GM12878 (cell line): ENCODE data around the gene RNU2-1. TPM values are rescaled to one million over a fixed set of nuclear protein-coding genes. Genes with fewer than 3 reads are reported as not detected.

Experiments
- ATAC-seq: fragments of 200-7000 bp; cut with Tn5 transposase; 3 replicates; pipeline ENCODE4 v1.9.1; 2020; ENCODE audit warnings: mild to moderate bottlenecking, moderate library complexity
- BruUV-seq: library from RNA; stranded (reverse); fragments of 400-500 nt; replicated peaks from 2 replicates; lab custom pipeline; 2021; lab: Mats Ljungman, UMichigan
- CTCF ChIA-PET: fragments of 300-600 bp; sonication (Branson Sonifier 250); formaldehyde crosslinking; extraction: SDS; loops from one replicate; lab custom pipeline; 2021; ENCODE audit warnings: inconsistent platforms; lab: Yijun Ruan, JAX
- POLR2A ChIA-PET: fragments of 350-600 bp; formaldehyde crosslinking; extraction: SDS; loops from one replicate; lab custom pipeline; 2021; ENCODE audit warnings: inconsistent platforms; lab: Charles Lee
- RAD21 ChIA-PET: fragments of 300-600 bp; sonication (Branson Sonifier 250); formaldehyde crosslinking; loops from one replicate; lab custom pipeline; 2023; ENCODE audit warnings: antibody characterized with exemption; ENCODE audit not compliant: unreplicated experiment; lab: Charles Lee
- SMC1A ChIA-PET: fragments of 300-600 bp; sonication (Branson Sonifier 250); formaldehyde crosslinking; loops from one replicate; lab custom pipeline; 2023; ENCODE audit not compliant: unreplicated experiment, uncharacterized antibody; lab: Charles Lee
- DNase-seq: peaks from one replicate; pipeline ENCODE4 v3.0.0-alpha.2; 2011; ENCODE audit warnings: low read depth, low spot score
- FAIRE-seq: peaks from 3 replicates; lab custom pipeline; 2011; peaks lifted over from hg19 to GRCh38; lab: Jason Lieb, UNC
- H2AFZ ChIP-seq: 2 replicates; pipeline ENCODE4 v1.6.0; 2011; ENCODE audit warnings: low read depth, low read length, control low read depth; ENCODE audit not compliant: control insufficient read depth
- H3K27ac ChIP-seq: 2 replicates; pipeline ENCODE4 v1.5.1; 2011; ENCODE audit warnings: control low read depth; ENCODE audit not compliant: control insufficient read depth, insufficient read depth
- H3K27me3 ChIP-seq, 2 experiments: replicated peaks in 1 of 2; 2 replicates each; pipeline versions ENCODE4 v1.6.0 to v1.6.1; 2011; ENCODE audit warnings: low read length in 1 of 2; ENCODE audit not compliant: control insufficient read depth in 2 of 2, insufficient read depth in 2 of 2
- H3K36me3 ChIP-seq, 2 experiments: 2 replicates each; pipeline ENCODE4 v1.5.1; 2011; ENCODE audit warnings: low read length in 1 of 2; ENCODE audit not compliant: control insufficient read depth in 2 of 2, insufficient read depth in 2 of 2
- H3K4me1 ChIP-seq: 2 replicates; pipeline ENCODE4 v1.6.1; 2011; ENCODE audit warnings: mild to moderate bottlenecking, low read length, moderate library complexity, mixed read lengths; ENCODE audit not compliant: control insufficient read depth, insufficient read depth
- H3K4me2 ChIP-seq: 2 replicates; pipeline ENCODE4 v1.6.0; 2011; ENCODE audit warnings: control low read depth; ENCODE audit not compliant: control insufficient read depth, insufficient read depth
- H3K4me3 ChIP-seq: fragments of 200-600 bp; sonication (generic); 2 replicates; pipeline ENCODE4 v1.5.1; 2016
- H3K79me2 ChIP-seq: 2 replicates; pipeline ENCODE4 v1.6.0; 2011; ENCODE audit warnings: low read length; ENCODE audit not compliant: control insufficient read depth, insufficient read depth
- H3K9ac ChIP-seq: 2 replicates; pipeline ENCODE4 v1.8.0; 2011; ENCODE audit warnings: low read length, control low read depth, mixed read lengths; ENCODE audit not compliant: control insufficient read depth, insufficient read depth
- H3K9me3 ChIP-seq: replicated peaks from 3 replicates; pipeline ENCODE4 v1.5.1; 2011; ENCODE audit warnings: mild to moderate bottlenecking, low read length; ENCODE audit not compliant: control insufficient read depth, insufficient read depth
- H4K20me1 ChIP-seq: 2 replicates; pipeline ENCODE4 v1.6.0; 2011; ENCODE audit not compliant: control insufficient read depth, insufficient read depth
- BCL3 ChIP-seq: IDR thresholded peaks from 2 replicates; pipeline ENCODE4 v1.6.1; 2011; ENCODE audit warnings: borderline replicate concordance, low read depth, mild to moderate bottlenecking, moderate library complexity, low read length; ENCODE audit not compliant: insufficient read depth, poor library complexity, severe bottlenecking
- CHD4 ChIP-seq: fragments of 200-600 bp; sonication (generic); IDR thresholded peaks from 2 replicates; pipeline ENCODE4 v1.6.1; 2016; ENCODE audit warnings: mild to moderate bottlenecking
- DPF2 ChIP-seq: fragments of 450-650 bp; IDR thresholded peaks from 2 replicates; pipeline ENCODE4 v1.6.1; 2017; ENCODE audit warnings: mild to moderate bottlenecking
- EED ChIP-seq: sonication (generic); IDR thresholded peaks from 2 replicates; pipeline ENCODE4 v1.6.1; 2016; ENCODE audit warnings: antibody characterized with exemption, low read depth
- HDAC6 ChIP-seq: fragments of 200-600 bp; sonication (generic); IDR thresholded peaks from one replicate; pipeline ENCODE4 v1.8.0; 2017; ENCODE audit warnings: antibody characterized with exemption; ENCODE audit not compliant: unreplicated experiment
- JUND ChIP-seq: IDR thresholded peaks from 2 replicates; pipeline ENCODE4 v1.6.1; 2012; ENCODE audit warnings: low read depth, mild to moderate bottlenecking, low read length, improper control_type of control experiment, moderate library complexity
- LARP7 ChIP-seq: fragments of 450-650 bp; IDR thresholded peaks from 2 replicates; pipeline ENCODE4 v1.6.1; 2017; ENCODE audit warnings: mild to moderate bottlenecking
- MEF2A ChIP-seq: IDR thresholded peaks from 2 replicates; pipeline ENCODE4 v1.6.1; 2011; ENCODE audit warnings: low read depth, mild to moderate bottlenecking, low read length, moderate library complexity; ENCODE audit not compliant: insufficient read depth
- MEF2B ChIP-seq: fragments of 450-650 bp; IDR thresholded peaks from 2 replicates; pipeline ENCODE4 v1.6.1; 2018; ENCODE audit warnings: mild to moderate bottlenecking, moderate library complexity; ENCODE audit not compliant: partially characterized antibody, poor library complexity, severe bottlenecking
- PRDM15 ChIP-seq: fragments of 450-650 bp; formaldehyde crosslinking; IDR thresholded peaks from 2 replicates; pipeline ENCODE4 v1.4.0; 2020; ENCODE audit warnings: mild to moderate bottlenecking, moderate library complexity
- RB1 ChIP-seq: fragments of 450-650 bp; formaldehyde crosslinking; IDR thresholded peaks from 2 replicates; pipeline ENCODE4 v1.6.1; 2017; ENCODE audit warnings: mild to moderate bottlenecking, borderline replicate concordance
- RFX5 ChIP-seq: IDR thresholded peaks from 2 replicates; pipeline ENCODE4 v1.6.1; 2011; ENCODE audit warnings: low read depth, low read length, improper control_type of control experiment
- SMC3 ChIP-seq: IDR thresholded peaks from 2 replicates; pipeline ENCODE4 v1.6.1; 2011; ENCODE audit warnings: low read length, improper control_type of control experiment, borderline replicate concordance
- STAT1 ChIP-seq: fragments of 450-650 bp; conservative IDR thresholded peaks from 2 replicates; pipeline ENCODE4 v1.6.1; 2014; ENCODE audit warnings: antibody characterized with exemption, mild to moderate bottlenecking
- SUPT20H ChIP-seq: IDR thresholded peaks from 2 replicates; pipeline ENCODE4 v1.6.1; 2011; ENCODE audit warnings: low read depth, mild to moderate bottlenecking, low read length, moderate library complexity, borderline replicate concordance; ENCODE audit not compliant: control insufficient read depth
- WGBS: methylation state at CpG from one replicate; pipeline ENCODE4 v1.1.6; 2016; ENCODE audit warnings: low lambda C conversion rate; ENCODE audit not compliant: insufficient replicate concordance, insufficient coverage; ENCODE audit errors: missing lambda C conversion rate; 5-methylcytosine and 5-hydroxymethylcytosine counted together
- in situ Hi-C: fragments of 300-500 bp; cut with MboI; formaldehyde crosslinking; loops from 9 replicates; pipeline ENCODE4 v1.14.3; 2018; ENCODE audit warnings: mixed read lengths
- intact Hi-C: fragments of 100-400 bp; cut with micrococcal nuclease; formaldehyde crosslinking; loops from one replicate; pipeline ENCODE4 v1.14.2; 2022; ENCODE audit not compliant: unreplicated experiment
- polyA plus RNA-seq, 11 experiments: library from polyadenylated mRNA; depleted of rRNA in 4 of 11; unstranded in 6 of 11; stranded (reverse) in 5 of 11; fragments of >200 nt; fragmentation: Nextera tagmentation in 4 of 11; fragmentation: Illumina TruSeq in 1 of 11; extraction: Ambion mirVana in 4 of 11; extraction: Trizol in 1 of 11; gene quantifications; 1 replicate in 1 of 11; 2 replicates in 10 of 11; pipeline versions ENCODE4 v1.2.1 to v1.2.3, GENCODE V29; 2011 to 2016; ENCODE audit warnings: inconsistent platforms in 2 of 11, missing spikeins in 2 of 11, low read depth in 1 of 11
- total RNA-seq, 4 experiments: library from RNA; depleted of rRNA in 3 of 4; stranded (reverse); fragments of >200 nt in 3 of 4; fragmentation: Illumina TruSeq in 1 of 4; extraction: Trizol in 1 of 4; gene quantifications; 2 replicates each; pipeline versions ENCODE4 v1.2.1 to v1.2.3, GENCODE V29; 2013 to 2021
- TF ChIP-seq, protein P1 (sequence below): IDR thresholded peaks from 2 replicates; pipeline ENCODE4 v1.6.1; 2011; ENCODE audit warnings: low read depth, mild to moderate bottlenecking, low read length, moderate library complexity, borderline replicate concordance; ENCODE audit errors: extremely low read depth

The RNU2-1 gene
- total and polyA plus RNA-seq, 10 of the 15 experiments (the other 5 are each of a cell fraction or from before 2014, with no cell fraction given): 17.5 to 9,631 (median 17.7) TPM; not detected in 7

DNA sequence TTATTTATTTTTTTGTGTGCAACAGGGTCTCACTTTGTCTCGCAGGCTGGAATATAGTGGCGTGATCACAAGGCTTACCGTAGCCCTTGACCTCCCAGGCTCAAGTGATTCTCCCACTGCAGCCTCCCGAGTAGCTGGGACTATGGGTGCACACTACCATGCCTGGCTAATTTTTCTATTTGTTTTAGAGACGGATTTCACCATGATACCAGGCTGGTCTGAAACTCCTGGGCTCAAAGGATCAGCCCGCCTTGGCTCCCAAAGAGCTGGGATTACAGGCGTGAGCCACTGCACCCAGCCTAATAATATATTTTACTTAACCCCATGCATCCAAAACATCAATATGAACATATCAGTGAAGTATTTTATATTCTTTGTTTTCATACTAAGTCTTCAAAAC lies 7.4 kb downstream of the RNU2-1 start:
- Histone ChIP-seq H3K79me2 (no peaks in the 10 kb centered on the region), H3K27me3 (no peaks in the 10 kb centered on the region), H4K20me1 (no peaks in the 10 kb centered on the region), H3K4me2 (no peak overlapping the region), H3K4me1 (no peaks in the 10 kb centered on the region), H3K9me3 (no peaks in the 10 kb centered on the region), H3K36me3 (no peaks in the 10 kb centered on the region; a peak in 1 of 4 replicates), H3K9ac (no peak overlapping the region), H3K27ac (no peak overlapping the region), H2AFZ (no peak overlapping the region), H3K4me3 (no peak overlapping the region)
- FAIRE-seq (no peak), ATAC-seq (no peak), DNase-seq (no peak)
- ChIA-PET POLR2A (interaction anchor here (1.3 kb wide), 1 partner anchor 89 kb away, joined by 3 read pairs; no protein-coding TSS in a partner anchor), RAD21 (no interaction called here), CTCF (interaction anchor here (0.6 kb wide), 1 partner anchor 15 kb away, joined by 3 read pairs; the partner anchor contains the start of gene TMEM106A), SMC1A (no interaction called here)
- WGBS: 90% methylated on average over 7 of the region's 7 CpGs
- in situ Hi-C loops (no loop called here), intact Hi-C loops (no loop called here)
- TSS peak; percentile 34 for BruUV-seq
- TF ChIP-seq LARP7: no peak
- TF ChIP-seq CHD4: no peak
- no peak for TF ChIP-seq EED
- no peak for TF ChIP-seq SMC3
- TF ChIP-seq JUND: no peak
- no peak for TF ChIP-seq PRDM15
- no peak for TF ChIP-seq STAT1
- no peak for TF ChIP-seq SUPT20H
- TF ChIP-seq BCL3: no peak
- TF ChIP-seq RFX5: no peak
- no peak for TF ChIP-seq MEF2B
- TF ChIP-seq RB1: no peak
- no peak for TF ChIP-seq HDAC6
- TF ChIP-seq DPF2: no peak
- TF ChIP-seq MEF2A: no peak
- TF ChIP-seq, protein P1, sequence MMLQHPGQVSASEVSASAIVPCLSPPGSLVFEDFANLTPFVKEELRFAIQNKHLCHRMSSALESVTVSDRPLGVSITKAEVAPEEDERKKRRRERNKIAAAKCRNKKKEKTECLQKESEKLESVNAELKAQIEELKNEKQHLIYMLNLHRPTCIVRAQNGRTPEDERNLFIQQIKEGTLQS: no peak
